Measurements from ENCODE around the gene GRHL1. TPM values are rescaled to one million over a fixed set of nuclear protein-coding genes. Genes with fewer than 3 reads are reported as not detected.

GRHL1 gene
- total and polyA plus RNA-seq, 9 of the 15 experiments (the other 6 are each of a cell fraction or from before 2014, with no cell fraction given), result 1.7 to 6.1 (median 4.7) TPM

DNA sequence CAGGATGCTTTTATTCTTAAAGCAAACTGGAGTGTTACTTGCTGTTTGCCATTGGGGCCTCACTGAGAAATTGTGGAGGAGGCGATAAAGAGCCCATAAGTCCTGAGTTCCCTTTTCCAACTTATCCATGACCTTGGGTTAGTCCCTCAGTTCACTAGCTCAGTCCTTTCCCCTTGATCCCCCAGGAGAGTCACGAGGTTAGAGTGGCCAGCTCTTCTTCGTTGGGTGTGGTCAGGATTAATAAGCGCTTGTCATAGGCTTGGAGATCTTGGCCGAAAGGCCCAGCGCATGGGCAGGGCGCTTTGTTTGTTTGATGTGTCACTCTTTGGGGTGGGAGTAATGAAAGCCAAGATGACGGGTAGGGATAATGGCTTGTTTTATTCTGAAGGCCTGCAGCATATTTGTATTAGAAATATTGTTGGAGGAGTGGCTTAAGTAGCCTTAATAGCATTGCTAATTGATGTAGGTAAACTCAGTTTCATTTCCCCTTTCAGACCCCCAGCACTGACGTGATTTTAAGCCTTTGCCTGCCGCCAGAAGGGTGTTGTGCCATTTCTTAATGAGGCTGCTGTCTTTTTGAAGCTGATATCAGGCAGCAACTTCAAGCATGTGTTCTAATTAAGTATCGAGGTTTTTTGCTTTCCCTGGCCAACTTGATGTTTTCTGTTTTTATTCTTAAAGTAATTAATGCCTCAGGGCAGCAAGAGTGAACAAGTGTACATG lies 15.7 kb downstream of the GRHL1 start (continued):
- TF ChIP-seq, protein P1, sequence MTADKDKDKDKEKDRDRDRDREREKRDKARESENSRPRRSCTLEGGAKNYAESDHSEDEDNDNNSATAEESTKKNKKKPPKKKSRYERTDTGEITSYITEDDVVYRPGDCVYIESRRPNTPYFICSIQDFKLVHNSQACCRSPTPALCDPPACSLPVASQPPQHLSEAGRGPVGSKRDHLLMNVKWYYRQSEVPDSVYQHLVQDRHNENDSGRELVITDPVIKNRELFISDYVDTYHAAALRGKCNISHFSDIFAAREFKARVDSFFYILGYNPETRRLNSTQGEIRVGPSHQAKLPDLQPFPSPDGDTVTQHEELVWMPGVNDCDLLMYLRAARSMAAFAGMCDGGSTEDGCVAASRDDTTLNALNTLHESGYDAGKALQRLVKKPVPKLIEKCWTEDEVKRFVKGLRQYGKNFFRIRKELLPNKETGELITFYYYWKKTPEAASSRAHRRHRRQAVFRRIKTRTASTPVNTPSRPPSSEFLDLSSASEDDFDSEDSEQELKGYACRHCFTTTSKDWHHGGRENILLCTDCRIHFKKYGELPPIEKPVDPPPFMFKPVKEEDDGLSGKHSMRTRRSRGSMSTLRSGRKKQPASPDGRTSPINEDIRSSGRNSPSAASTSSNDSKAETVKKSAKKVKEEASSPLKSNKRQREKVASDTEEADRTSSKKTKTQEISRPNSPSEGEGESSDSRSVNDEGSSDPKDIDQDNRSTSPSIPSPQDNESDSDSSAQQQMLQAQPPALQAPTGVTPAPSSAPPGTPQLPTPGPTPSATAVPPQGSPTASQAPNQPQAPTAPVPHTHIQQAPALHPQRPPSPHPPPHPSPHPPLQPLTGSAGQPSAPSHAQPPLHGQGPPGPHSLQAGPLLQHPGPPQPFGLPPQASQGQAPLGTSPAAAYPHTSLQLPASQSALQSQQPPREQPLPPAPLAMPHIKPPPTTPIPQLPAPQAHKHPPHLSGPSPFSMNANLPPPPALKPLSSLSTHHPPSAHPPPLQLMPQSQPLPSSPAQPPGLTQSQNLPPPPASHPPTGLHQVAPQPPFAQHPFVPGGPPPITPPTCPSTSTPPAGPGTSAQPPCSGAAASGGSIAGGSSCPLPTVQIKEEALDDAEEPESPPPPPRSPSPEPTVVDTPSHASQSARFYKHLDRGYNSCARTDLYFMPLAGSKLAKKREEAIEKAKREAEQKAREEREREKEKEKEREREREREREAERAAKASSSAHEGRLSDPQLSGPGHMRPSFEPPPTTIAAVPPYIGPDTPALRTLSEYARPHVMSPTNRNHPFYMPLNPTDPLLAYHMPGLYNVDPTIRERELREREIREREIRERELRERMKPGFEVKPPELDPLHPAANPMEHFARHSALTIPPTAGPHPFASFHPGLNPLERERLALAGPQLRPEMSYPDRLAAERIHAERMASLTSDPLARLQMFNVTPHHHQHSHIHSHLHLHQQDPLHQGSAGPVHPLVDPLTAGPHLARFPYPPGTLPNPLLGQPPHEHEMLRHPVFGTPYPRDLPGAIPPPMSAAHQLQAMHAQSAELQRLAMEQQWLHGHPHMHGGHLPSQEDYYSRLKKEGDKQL (CRISPR knock-in tag; IDR thresholded peaks at IDR 0.05; ENCODE audit: borderline replicate concordance), result no peak
- TF ChIP-seq MTA2 (IDR thresholded peaks at IDR 0.05; ENCODE audit: low read depth) (no peak), CHD2 (IDR thresholded peaks at IDR 0.05; ENCODE audit: low read depth, low read length) (no peak), ZNF780A (CRISPR knock-in tag; IDR thresholded peaks at IDR 0.05) (no peak), PHF8 (IDR thresholded peaks at IDR 0.05; ENCODE audit: borderline replicate concordance, low read length) (peak; percentile 10; the same call in 1 of the 2 replicates), ZNF311 (CRISPR knock-in tag; IDR thresholded peaks at IDR 0.05) (no peak), GTF2E2 (tag; IDR thresholded peaks at IDR 0.05) (no peak), NCOA4 (IDR thresholded peaks at IDR 0.05; ENCODE audit: partially characterized antibody) (no peak), CLOCK (CRISPR knock-in tag; IDR thresholded peaks at IDR 0.05; ENCODE audit: borderline replicate concordance) (no peak), CHD1 (IDR thresholded peaks at IDR 0.05; ENCODE audit: low read length) (no peak), CC2D1A (IDR thresholded peaks at IDR 0.05) (no peak), EHMT2 (IDR thresholded peaks at IDR 0.05) (peak; percentile 69; the same call in 1 of the 2 replicates), ZNF445 (CRISPR knock-in tag; IDR thresholded peaks at IDR 0.05; ENCODE audit: low read depth) (no peak), TARDBP (IDR thresholded peaks at IDR 0.05) (no peak), KLF16 (IDR thresholded peaks at IDR 0.05) (no peak), HDAC6 (IDR thresholded peaks at IDR 0.05; ENCODE audit: low read depth, low read length) (no peak), LEF1 (IDR thresholded peaks at IDR 0.05) (peak; percentile 49; the same call in 1 of the 2 replicates), HNRNPLL (IDR thresholded peaks at IDR 0.05; ENCODE audit: low read depth, low read length, poor library complexity, severe bottlenecking) (no peak), HIVEP1 (CRISPR knock-in tag; IDR thresholded peaks at IDR 0.05) (no peak), ELF1 (tag; IDR thresholded peaks at IDR 0.05) (no peak)
- TF ChIP-seq, protein P2, sequence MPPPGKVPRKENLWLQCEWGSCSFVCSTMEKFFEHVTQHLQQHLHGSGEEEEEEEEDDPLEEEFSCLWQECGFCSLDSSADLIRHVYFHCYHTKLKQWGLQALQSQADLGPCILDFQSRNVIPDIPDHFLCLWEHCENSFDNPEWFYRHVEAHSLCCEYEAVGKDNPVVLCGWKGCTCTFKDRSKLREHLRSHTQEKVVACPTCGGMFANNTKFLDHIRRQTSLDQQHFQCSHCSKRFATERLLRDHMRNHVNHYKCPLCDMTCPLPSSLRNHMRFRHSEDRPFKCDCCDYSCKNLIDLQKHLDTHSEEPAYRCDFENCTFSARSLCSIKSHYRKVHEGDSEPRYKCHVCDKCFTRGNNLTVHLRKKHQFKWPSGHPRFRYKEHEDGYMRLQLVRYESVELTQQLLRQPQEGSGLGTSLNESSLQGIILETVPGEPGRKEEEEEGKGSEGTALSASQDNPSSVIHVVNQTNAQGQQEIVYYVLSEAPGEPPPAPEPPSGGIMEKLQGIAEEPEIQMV (tag; conservative IDR thresholded peaks at IDR 0.05; ENCODE audit: low read depth), result no peak

Data from K562 (cell line).